HepG2 (cell line): ENCODE data around the gene TRIM31. TPM values are rescaled to one million over a fixed set of nuclear protein-coding genes. Genes with fewer than 3 reads are reported as not detected.
A peak's percentile ranks its signal among the peaks of the same experiment; 100 is the strongest.

Source experiments
- EZH2 ChIP-seq: conservative IDR thresholded peaks from 2 replicates; pipeline ENCODE4 v1.6.1; 2012; ENCODE audit warnings: mild to moderate bottlenecking, low read depth, low read length, moderate library complexity
- HNRNPLL ChIP-seq: fragments of 200-400 bp; formaldehyde crosslinking; IDR thresholded peaks from 2 replicates; pipeline ENCODE4 v1.6.1; 2017; ENCODE audit warnings: mild to moderate bottlenecking, low read depth, low read length; ENCODE audit not compliant: poor library complexity, severe bottlenecking
- KLF13 ChIP-seq: sonication (generic); formaldehyde crosslinking; IDR thresholded peaks from 2 replicates; pipeline ENCODE4 v1.4.0; 2020; ENCODE audit warnings: mild to moderate bottlenecking, missing genetic modification reagents
- MAF1 ChIP-seq: sonication (generic); formaldehyde crosslinking; IDR thresholded peaks from 2 replicates; pipeline ENCODE4 v1.5.0; 2020; ENCODE audit warnings: missing genetic modification reagents, borderline replicate concordance
- POLR2AphosphoS2 ChIP-seq: IDR thresholded peaks from 2 replicates; pipeline ENCODE4 v1.6.1; 2011; ENCODE audit warnings: low read depth, low read length, improper control_type of control experiment
- RFXAP ChIP-seq: sonication (generic); formaldehyde crosslinking; IDR thresholded peaks from 2 replicates; pipeline ENCODE4 v1.4.0; 2020; ENCODE audit warnings: missing genetic modification reagents, borderline replicate concordance
- TCF12 ChIP-seq, 2 experiments: fragments of 450-650 bp in 1 of 2; sonication (generic) in 1 of 2; formaldehyde crosslinking in 1 of 2; IDR thresholded peaks; 2 replicates each; pipeline versions ENCODE4 v1.6.1 to v1.8.0; 2017 to 2022; ENCODE audit warnings: antibody characterized with exemption in 1 of 2, mild to moderate bottlenecking in 1 of 2, missing genetic modification reagents in 1 of 2, moderate library complexity in 1 of 2
- THAP11 ChIP-seq: IDR thresholded peaks from 2 replicates; pipeline ENCODE4 v1.6.1; 2016; ENCODE audit warnings: missing biosample characterization, missing genetic modification reagents
- XBP1 ChIP-seq: sonication (generic); formaldehyde crosslinking; IDR thresholded peaks from 2 replicates; pipeline ENCODE4 v1.5.0; 2020; ENCODE audit warnings: missing genetic modification reagents
- ZNF614 ChIP-seq: IDR thresholded peaks from 2 replicates; pipeline ENCODE4 v1.6.1; 2018; ENCODE audit warnings: missing biosample characterization, missing genetic modification reagents, inconsistent platforms, borderline replicate concordance
- ZNF7 ChIP-seq: IDR thresholded peaks from 2 replicates; pipeline ENCODE4 v1.6.1; 2016; ENCODE audit warnings: missing biosample characterization, missing genetic modification reagents
- polyA plus RNA-seq, 8 experiments: library from polyadenylated mRNA; depleted of rRNA in 3 of 8; stranded (reverse) in 7 of 8; unstranded in 1 of 8; fragments of >200 nt; fragmentation: Illumina TruSeq in 4 of 8; extraction: Trizol in 4 of 8; gene quantifications; 2 replicates each; pipeline versions ENCODE4 v1.2.1 to v1.2.3, GENCODE V29; 2011 to 2016; ENCODE audit warnings: low read depth in 4 of 8, missing spikeins in 1 of 8, mixed read lengths in 1 of 8; ENCODE audit not compliant: insufficient read depth in 1 of 8
- total RNA-seq, 5 experiments: library from RNA; depleted of rRNA; stranded (reverse); fragments of >200 nt; fragmentation: Illumina TruSeq; extraction: Trizol; gene quantifications; 2 replicates each; pipeline ENCODE4 v1.2.3, GENCODE V29; 2016; ENCODE audit warnings: low read depth in 1 of 5
- TF ChIP-seq, protein P1 (sequence below): sonication (generic); formaldehyde crosslinking; IDR thresholded peaks from one replicate; pipeline ENCODE4 v1.5.1; 2020; ENCODE audit warnings: mild to moderate bottlenecking, missing genetic modification reagents; ENCODE audit errors: not compliant biosample characterization
- TF ChIP-seq, protein P2 (sequence below): IDR thresholded peaks from 2 replicates; pipeline ENCODE4 v1.6.1; 2012; ENCODE audit warnings: inconsistent platforms
- TF ChIP-seq, protein P3 (sequence below): sonication (generic); formaldehyde crosslinking; IDR thresholded peaks from 2 replicates; pipeline ENCODE4 v1.8.1; 2023; ENCODE audit warnings: missing genetic modification reagents, inconsistent platforms, borderline replicate concordance
- TF ChIP-seq, protein P4 (sequence below): conservative IDR thresholded peaks from 2 replicates; pipeline ENCODE4 v1.6.1; 2018; ENCODE audit warnings: missing genetic modification reagents

TRIM31 gene
- total and polyA plus RNA-seq, 2 of the 13 experiments (the other 11 are each of a cell fraction or from before 2014, with no cell fraction given) = 0.13 to 0.51 TPM

GRCh38 chr6:30130887-30131862, 18.3 kb upstream of the TRIM31 start (continued):
- TF ChIP-seq, protein P1, sequence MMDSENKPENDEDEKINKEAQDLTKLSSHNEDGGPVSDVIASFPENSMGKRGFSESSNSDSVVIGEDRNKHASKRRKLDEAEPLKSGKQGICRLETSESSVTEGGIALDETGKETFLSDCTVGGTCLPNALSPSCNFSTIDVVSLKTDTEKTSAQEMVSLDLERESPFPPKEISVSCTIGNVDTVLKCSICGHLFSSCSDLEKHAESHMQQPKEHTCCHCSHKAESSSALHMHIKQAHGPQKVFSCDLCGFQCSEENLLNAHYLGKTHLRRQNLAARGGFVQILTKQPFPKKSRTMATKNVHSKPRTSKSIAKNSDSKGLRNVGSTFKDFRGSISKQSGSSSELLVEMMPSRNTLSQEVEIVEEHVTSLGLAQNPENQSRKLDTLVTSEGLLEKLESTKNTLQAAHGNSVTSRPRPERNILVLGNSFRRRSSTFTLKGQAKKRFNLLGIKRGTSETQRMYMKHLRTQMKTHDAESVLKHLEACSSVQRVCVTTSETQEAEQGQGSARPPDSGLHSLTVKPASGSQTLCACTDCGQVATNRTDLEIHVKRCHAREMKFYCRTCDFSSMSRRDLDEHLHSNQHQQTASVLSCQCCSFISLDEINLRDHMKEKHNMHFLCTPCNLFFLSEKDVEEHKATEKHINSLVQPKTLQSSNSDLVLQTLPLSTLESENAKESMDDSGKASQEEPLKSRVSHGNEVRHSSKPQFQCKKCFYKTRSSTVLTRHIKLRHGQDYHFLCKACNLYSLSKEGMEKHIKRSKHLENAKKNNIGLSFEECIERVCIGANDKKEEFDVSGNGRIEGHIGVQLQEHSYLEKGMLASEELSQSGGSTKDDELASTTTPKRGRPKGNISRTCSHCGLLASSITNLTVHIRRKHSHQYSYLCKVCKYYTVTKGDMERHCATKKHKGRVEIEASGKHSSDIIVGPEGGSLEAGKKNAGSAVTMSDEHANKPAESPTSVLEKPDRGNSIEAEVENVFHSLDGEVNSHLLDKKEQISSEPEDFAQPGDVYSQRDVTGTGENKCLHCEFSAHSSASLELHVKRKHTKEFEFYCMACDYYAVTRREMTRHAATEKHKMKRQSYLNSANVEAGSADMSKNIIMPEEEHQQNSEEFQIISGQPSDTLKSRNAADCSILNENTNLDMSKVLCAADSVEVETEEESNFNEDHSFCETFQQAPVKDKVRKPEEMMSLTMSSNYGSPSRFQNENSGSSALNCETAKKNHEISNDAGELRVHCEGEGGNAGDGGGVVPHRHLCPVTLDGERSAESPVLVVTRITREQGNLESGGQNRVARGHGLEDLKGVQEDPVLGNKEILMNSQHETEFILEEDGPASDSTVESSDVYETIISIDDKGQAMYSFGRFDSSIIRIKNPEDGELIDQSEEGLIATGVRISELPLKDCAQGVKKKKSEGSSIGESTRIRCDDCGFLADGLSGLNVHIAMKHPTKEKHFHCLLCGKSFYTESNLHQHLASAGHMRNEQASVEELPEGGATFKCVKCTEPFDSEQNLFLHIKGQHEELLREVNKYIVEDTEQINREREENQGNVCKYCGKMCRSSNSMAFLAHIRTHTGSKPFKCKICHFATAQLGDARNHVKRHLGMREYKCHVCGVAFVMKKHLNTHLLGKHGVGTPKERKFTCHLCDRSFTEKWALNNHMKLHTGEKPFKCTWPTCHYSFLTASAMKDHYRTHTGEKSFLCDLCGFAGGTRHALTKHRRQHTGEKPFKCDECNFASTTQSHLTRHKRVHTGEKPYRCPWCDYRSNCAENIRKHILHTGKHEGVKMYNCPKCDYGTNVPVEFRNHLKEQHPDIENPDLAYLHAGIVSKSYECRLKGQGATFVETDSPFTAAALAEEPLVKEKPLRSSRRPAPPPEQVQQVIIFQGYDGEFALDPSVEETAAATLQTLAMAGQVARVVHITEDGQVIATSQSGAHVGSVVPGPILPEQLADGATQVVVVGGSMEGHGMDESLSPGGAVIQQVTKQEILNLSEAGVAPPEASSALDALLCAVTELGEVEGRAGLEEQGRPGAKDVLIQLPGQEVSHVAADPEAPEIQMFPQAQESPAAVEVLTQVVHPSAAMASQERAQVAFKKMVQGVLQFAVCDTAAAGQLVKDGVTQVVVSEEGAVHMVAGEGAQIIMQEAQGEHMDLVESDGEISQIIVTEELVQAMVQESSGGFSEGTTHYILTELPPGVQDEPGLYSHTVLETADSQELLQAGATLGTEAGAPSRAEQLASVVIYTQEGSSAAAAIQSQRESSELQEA (CRISPR knock-in tag) = no peak
- TF ChIP-seq ZNF614 (CRISPR knock-in tag) (peak; percentile 59; the same call in 1 of the 2 replicates), XBP1 (CRISPR knock-in tag) (no peak), RFXAP (CRISPR knock-in tag) (no peak; the same call in 1 of the 2 replicates), POLR2AphosphoS2 (no peak), HNRNPLL (no peak), ZNF7 (CRISPR knock-in tag) (no peak), MAF1 (CRISPR knock-in tag) (no peak), KLF13 (CRISPR knock-in tag) (no peak), THAP11 (CRISPR knock-in tag) (peak; percentile 67), TCF12 (IDR thresholded peaks at IDR 0.05) (no peak), TCF12 (CRISPR knock-in tag; IDR thresholded peaks at IDR 0.05) (no peak), EZH2 (no peak)
- TF ChIP-seq, protein P2, sequence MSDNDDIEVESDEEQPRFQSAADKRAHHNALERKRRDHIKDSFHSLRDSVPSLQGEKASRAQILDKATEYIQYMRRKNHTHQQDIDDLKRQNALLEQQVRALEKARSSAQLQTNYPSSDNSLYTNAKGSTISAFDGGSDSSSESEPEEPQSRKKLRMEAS = no peak; the same call in 1 of the 2 replicates
- TF ChIP-seq, protein P3, sequence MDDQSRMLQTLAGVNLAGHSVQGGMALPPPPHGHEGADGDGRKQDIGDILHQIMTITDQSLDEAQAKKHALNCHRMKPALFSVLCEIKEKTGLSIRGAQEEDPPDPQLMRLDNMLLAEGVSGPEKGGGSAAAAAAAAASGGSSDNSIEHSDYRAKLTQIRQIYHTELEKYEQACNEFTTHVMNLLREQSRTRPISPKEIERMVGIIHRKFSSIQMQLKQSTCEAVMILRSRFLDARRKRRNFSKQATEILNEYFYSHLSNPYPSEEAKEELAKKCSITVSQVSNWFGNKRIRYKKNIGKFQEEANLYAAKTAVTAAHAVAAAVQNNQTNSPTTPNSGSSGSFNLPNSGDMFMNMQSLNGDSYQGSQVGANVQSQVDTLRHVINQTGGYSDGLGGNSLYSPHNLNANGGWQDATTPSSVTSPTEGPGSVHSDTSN (CRISPR knock-in tag) = no peak
- TF ChIP-seq, protein P4, sequence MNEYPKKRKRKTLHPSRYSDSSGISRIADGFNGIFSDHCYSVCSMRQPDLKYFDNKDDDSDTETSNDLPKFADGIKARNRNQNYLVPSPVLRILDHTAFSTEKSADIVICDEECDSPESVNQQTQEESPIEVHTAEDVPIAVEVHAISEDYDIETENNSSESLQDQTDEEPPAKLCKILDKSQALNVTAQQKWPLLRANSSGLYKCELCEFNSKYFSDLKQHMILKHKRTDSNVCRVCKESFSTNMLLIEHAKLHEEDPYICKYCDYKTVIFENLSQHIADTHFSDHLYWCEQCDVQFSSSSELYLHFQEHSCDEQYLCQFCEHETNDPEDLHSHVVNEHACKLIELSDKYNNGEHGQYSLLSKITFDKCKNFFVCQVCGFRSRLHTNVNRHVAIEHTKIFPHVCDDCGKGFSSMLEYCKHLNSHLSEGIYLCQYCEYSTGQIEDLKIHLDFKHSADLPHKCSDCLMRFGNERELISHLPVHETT (CRISPR knock-in tag) = no peak
